Retinal pigment epithelial cell (primary cell): ENCODE data around the gene MLANA.

Experiments
- DNase-seq: peaks from one replicate; pipeline ENCODE4 v3.0.0-alpha.2; 2010; ENCODE audit warnings: low read depth
- H3K4me3 ChIP-seq: 2 replicates; pipeline ENCODE4 v1.5.1; 2011; ENCODE audit warnings: mild to moderate bottlenecking, low read length, control low read depth, moderate library complexity
- TF ChIP-seq, protein P1 (sequence below): conservative IDR thresholded peaks from 2 replicates; pipeline ENCODE4 v1.5.1; 2011; ENCODE audit warnings: low read depth, low read length, control low read depth, inconsistent platforms

The MLANA gene

DNA sequence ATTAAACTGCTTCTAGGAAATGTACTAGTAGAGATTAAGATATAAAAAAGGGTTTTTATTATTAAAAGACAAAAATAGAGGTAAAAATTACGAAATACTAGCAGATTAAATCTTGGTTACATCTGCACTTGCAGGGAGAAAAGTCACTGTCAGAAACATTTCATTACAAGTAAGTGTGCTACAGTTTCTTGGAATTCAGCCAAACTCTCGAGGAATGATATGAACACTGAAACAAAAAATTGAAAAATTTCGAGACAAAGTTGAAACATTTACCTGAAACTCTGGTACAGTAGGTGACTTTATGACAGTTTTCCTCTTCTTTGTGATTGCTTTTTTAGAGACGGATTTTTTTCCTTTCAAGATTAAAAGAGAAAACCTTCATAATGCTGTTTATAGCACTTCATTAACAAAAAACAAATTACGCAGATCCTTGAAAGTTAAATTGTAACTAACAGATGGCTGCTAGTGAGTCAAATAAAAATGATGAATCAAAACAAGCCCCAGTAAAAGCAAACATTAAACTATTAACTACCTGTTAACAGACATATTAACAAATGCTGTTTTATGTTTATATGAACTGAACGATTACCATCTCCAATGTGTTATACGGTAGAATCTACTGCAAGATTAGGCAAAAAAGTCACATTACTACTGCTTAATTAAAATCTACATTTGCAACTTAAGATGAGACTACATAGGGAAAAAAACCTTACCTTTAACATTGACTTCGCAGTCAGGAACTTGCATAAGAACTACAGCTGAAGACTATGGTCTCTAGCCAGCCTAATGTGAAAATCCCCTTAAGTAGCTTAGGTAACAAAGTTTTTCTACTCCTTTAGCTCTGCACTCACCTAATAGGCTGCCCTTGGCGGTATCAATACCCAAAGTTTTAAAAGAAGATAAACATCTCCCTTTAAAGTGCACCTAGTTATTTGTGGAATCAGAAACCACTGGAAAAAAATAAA lies 63.3 kb downstream of the MLANA start:
- no peak overlapping the region for H3K4me3 ChIP-seq
- TF ChIP-seq, protein P1, sequence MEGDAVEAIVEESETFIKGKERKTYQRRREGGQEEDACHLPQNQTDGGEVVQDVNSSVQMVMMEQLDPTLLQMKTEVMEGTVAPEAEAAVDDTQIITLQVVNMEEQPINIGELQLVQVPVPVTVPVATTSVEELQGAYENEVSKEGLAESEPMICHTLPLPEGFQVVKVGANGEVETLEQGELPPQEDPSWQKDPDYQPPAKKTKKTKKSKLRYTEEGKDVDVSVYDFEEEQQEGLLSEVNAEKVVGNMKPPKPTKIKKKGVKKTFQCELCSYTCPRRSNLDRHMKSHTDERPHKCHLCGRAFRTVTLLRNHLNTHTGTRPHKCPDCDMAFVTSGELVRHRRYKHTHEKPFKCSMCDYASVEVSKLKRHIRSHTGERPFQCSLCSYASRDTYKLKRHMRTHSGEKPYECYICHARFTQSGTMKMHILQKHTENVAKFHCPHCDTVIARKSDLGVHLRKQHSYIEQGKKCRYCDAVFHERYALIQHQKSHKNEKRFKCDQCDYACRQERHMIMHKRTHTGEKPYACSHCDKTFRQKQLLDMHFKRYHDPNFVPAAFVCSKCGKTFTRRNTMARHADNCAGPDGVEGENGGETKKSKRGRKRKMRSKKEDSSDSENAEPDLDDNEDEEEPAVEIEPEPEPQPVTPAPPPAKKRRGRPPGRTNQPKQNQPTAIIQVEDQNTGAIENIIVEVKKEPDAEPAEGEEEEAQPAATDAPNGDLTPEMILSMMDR: no peak
- no peak for DNase-seq

GRCh38 chr9:5957166-5957565 lies 66.5 kb downstream of the MLANA start:
- TF ChIP-seq, protein P1: no peak
- DNase-seq: no peak
- no peak overlapping the region for H3K4me3 ChIP-seq

DNA sequence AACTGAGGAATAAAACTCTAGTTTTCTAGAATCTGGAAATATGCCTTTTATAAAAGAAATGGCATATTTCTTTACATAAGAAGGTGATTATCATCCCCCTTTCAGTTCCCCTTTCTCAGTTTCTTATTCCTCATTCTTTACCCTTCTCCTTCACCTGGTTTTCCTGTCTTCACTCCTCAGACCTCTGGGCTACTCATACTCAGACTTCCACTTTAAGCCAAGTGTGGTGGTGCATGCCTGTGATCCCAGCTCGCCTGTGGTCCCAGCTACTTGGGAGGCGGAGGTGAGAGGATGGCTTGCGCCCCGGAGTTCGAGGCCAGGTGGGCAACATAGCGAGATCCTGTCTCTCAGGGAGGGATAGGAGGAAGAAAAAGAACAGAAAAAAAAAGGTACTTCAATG lies 67.6 kb downstream of the MLANA start:
- no peak for DNase-seq
- TF ChIP-seq, protein P1: no peak
- no peak overlapping the region for H3K4me3 ChIP-seq
